CD4-positive, alpha-beta T cell treated with Interleukin-6 at 100 ng/mL for 8 hours (primary cell): Measurements from ENCODE around the gene PCDHGA11.
"Not testable (repeated sequence)": the region's sequence is repeated elsewhere in the genome, so short reads cannot be mapped to it uniquely, and the experiment has no call there.

Experiments used
- DNase-seq: peaks from one replicate; pipeline ENCODE4 v3.0.0-alpha.2; 2020; ENCODE audit warnings: mixed read lengths, low spot score

The PCDHGA11 gene

DNA sequence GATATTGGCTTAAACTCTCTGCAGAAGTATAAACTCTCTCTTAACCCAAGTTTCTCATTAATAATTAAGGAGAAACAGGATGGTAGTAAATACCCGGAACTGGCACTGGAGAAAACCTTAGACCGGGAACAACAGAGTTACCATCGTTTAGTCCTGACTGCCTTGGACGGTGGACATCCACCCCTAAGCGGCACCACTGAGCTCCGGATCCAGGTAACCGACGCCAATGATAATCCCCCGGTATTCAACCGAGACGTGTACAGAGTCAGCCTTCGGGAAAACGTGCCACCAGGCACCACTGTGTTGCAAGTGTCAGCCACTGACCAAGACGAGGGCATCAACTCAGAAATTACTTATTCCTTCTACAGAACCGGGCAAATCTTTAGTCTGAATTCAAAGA, 22.2 kb upstream of the PCDHGA11 start:
- no peak for DNase-seq

GRCh38 chr5:141399555-141400258, 21.1 kb upstream of the PCDHGA11 start:
- no peak for DNase-seq

DNA sequence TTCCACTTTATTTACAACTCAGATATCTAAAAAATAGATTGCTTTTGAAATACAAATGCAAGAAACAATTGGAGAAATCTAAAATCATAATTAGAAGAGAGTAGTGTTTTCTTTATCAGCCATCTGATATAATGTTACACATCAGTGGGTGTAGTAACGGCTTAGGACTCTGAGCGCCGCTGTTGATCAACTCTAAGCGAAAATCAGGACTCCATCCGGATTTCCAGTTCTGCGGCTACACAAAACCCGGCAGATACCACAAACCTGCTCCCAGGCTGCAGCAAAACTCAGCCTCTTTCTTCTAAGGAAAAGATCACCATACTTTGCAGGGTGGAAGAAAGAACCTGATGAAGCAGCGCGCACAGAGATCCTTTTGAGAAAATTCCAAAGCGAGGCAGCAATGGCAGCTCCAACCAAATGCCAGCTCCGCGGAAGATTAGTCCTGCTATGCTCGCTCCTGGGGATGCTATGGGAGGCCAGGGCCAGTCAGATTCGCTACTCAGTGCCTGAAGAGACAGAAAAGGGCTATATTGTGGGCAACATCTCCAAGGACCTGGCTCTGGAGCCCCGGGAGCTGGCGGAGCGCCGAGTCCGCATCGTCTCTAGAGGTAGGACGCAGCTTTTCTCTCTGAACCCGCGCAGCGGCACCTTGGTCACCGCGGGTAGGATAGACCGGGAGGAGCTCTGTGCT, 18.2 kb upstream of the PCDHGA11 start, which contains the start of gene PCDHGA9:
TSS of gene PCDHGA9 (plus strand) at position 226 of the 691 bp plus-strand sequence. CDS start at position 401, 175 bp downstream.
- DNase-seq = no peak

DNA sequence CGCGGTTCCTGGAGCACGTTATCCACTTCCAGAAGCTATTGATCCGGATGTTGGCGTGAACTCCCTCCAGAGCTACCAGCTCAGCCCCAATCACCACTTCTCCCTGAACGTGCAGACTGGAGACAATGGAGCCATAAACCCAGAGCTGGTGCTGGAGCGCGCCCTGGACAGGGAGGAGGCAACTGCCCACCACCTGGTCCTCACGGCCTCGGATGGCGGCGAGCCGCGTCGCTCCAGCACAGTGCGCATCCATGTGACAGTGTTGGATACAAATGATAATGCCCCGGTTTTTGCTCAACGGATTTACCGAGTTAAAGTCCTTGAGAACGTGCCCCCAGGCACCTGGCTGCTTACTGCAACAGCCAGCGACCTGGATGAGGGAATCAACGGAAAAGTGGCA, 17.5 kb upstream of the PCDHGA11 start:
- no peak for DNase-seq

- DNase-seq = peak; percentile 17
Observed at GRCh38 chr5:141407790-141408505, 12.9 kb upstream of the PCDHGA11 start, which contains the start of gene PCDHGB6. PCDHGB6 (plus strand) TSS chr5:141408021; CDS start chr5:141408203, 182 bp downstream.

- no peak for DNase-seq
Observed at GRCh38 chr5:141409598-141410306, 11.1 kb upstream of the PCDHGA11 start.

DNA sequence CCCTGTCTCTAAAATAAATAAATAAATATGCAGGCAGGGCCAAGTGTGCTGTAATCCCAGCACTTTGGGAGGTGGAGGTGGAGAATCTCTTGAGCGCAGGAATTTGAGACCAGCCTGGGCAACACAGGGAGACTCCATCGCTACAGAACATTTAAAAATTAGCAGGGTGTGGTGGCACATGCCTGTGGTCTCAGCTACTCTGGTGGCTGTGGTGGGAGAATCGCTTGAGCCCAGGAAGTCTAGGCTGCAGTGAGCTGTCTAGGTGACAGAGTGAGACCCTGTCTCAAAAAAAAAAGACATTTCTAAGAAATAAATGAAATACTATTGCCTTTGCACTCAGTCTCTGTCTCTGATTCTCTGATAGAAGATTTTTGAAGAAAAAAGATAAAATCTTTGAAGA, 9.3 kb upstream of the PCDHGA11 start:
- no peak for DNase-seq

DNA sequence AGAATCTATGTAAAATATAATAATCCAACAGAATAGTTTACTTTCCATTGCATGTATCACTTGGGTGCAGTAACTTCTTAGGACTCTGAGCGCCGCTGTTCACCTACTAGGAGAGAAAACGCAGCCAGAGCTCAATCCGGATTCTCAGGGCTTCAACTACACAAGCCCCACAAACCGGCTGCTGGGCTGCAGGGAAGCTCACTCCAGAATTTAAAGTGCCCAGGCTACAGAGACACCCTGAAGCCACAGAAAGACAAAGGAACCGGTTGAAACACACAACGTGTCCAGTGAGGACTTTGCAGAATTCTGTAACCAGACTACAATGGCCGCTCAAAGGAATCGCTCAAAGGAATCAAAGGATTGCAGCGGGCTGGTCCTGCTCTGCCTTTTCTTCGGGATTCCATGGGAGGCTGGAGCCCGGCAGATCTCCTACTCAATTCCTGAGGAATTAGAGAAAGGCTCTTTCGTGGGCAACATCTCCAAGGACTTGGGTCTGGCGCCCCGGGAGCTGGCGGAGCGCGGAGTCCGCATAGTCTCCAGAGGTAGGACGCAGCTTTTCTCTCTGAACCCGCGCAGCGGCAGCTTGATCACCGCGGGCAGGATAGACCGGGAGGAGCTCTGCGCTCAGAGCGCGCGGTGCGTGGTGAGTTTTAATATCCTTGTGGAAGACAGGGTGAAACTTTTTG, 7.9 kb upstream of the PCDHGA11 start, which contains the start of gene PCDHGA10:
TSS of gene PCDHGA10 (plus strand) at position 134 of the 686 bp plus-strand sequence. CDS start at position 323, 189 bp downstream.
- DNase-seq = peak; percentile 53

- DNase-seq = no peak
Observed at GRCh38 chr5:141413540-141414069, 7.2 kb upstream of the PCDHGA11 start.

DNA sequence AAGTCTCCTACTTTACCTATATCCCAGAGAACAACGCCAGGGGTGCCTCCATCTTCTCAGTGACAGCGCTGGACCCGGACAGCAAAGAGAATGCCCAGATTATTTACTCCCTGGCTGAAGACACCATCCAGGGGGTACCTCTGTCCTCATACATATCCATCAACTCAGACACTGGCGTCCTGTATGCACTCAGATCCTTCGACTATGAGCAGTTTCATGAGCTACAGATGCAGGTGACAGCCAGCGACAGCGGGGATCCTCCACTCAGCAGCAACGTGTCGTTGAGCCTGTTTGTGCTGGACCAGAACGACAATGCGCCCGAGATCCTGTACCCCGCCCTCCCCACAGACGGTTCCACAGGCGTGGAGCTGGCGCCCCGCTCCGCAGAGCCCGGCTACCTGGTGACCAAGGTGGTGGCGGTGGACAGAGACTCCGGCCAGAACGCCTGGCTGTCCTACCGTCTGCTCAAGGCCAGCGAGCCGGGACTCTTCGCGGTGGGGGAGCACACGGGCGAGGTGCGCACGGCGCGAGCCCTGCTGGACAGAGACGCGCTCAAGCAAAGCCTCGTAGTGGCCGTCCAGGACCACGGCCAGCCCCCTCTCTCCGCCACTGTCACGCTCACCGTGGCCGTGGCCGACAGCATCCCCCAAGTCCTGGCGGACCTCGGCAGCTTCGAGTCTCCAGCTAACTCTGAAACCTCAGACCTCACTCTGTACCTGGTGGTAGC, 6.1 kb upstream of the PCDHGA11 start:
- DNase-seq = not testable (repeated sequence)

DNA sequence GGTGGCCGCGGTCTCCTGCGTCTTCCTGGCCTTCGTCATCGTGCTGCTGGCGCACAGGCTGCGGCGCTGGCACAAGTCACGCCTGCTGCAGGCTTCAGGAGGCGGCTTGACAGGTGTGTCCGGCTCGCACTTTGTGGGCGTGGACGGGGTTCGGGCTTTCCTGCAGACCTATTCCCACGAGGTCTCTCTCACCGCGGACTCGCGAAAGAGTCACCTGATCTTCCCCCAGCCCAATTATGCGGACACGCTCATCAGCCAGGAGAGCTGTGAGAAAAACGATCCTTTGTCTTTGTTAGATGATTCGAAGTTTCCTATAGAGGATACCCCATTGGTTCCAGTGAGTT, 5.6 kb upstream of the PCDHGA11 start:
- DNase-seq = not testable (repeated sequence)

DNA sequence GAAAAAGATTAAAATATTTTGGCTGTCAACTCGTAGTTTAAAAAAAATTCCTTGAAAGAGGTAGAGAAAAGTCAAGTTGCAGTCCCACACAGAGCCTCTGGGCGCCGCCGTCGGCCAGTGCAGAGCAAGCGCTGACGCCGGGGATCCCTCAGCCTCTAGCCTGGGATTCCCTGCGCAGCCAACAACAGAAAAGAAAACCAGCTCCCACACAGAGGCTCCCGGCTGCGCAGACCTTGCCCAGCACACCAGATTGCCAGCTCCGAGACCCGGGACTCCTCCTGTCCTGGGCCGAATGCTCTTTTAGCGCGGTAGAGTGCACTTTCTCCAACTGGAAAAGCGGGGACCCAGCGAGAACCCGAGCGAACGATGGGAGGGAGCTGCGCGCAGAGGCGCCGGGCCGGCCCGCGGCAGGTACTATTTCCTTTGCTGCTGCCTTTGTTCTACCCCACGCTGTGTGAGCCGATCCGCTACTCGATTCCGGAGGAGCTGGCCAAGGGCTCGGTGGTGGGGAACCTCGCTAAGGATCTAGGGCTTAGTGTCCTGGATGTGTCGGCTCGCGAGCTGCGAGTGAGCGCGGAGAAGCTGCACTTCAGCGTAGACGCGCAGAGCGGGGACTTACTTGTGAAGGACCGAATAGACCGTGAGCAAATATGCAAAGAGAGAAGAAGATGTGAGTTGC, 3.2 kb upstream of the PCDHGA11 start, which contains the start of gene PCDHGB7:
TSS of gene PCDHGB7 (plus strand) at position 184 of the 679 bp plus-strand sequence. CDS start at position 367, 183 bp downstream.
- peak; percentile 13 for DNase-seq

GRCh38 chr5:141419074-141419880, 1.6 kb upstream of the PCDHGA11 start:
- DNase-seq = no peak

DNA sequence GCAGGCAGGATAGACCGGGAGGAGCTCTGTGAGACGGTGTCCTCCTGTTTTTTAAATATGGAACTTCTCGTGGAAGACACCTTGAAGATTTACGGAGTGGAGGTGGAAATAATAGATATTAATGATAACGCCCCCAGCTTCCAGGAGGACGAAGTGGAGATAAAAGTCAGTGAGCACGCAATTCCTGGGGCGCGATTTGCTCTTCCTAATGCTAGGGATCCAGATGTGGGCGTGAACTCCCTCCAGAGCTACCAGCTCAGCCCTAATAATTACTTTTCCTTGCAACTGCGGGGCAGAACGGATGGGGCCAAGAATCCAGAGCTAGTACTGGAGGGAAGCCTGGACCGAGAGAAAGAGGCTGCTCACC, 621 bp downstream of the PCDHGA11 start:
- DNase-seq = no peak

DNA sequence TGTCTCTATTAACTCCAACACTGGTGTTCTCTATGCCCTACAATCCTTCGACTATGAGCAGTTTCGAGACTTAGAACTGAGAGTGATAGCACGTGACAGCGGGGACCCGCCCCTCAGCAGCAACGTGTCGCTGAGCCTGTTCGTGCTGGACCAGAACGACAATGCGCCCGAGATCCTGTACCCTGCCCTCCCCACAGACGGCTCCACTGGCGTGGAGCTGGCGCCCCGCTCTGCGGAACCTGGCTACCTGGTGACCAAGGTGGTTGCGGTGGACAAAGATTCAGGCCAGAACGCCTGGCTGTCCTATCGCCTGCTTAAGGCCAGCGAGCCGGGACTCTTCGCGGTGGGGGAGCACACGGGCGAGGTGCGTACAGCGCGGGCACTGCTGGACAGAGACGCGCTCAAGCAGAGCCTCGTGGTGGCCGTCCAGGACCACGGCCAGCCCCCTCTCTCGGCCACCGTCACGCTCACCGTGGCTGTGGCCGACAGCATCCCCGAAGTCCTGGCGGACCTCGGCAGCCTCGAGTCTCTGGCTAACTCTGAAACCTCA, 2.0 kb downstream of the PCDHGA11 start:
- no peak for DNase-seq

GRCh38 chr5:141427783-141428426, 7.1 kb downstream of the PCDHGA11 start:
- no peak for DNase-seq

DNA sequence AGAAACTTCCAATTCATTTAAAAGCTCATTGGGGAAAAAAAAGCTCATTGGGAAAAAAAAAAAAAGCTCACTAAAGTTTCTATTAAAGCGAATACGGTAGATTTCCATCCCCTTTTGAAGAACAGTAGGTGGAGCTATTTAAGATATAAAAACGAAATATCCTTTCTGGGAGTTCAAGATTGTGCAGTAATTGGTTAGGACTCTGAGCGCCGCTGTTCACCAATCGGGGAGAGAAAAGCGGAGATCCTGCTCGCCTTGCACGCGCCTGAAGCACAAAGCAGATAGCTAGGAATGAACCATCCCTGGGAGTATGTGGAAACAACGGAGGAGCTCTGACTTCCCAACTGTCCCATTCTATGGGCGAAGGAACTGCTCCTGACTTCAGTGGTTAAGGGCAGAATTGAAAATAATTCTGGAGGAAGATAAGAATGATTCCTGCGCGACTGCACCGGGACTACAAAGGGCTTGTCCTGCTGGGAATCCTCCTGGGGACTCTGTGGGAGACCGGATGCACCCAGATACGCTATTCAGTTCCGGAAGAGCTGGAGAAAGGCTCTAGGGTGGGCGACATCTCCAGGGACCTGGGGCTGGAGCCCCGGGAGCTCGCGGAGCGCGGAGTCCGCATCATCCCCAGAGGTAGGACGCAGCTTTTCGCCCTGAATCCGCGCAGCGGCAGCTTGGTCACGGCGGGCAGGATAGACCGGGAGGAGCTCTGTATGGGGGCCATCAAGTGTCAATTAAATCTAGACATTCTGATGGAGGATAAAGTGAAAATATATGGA, 9.7 kb downstream of the PCDHGA11 start, which contains the start of gene PCDHGA12:
TSS of gene PCDHGA12 (plus strand) at position 176 of the 782 bp plus-strand sequence. CDS start at position 429, 253 bp downstream.
- DNase-seq = no peak
